Left ventricle myocardium superior (tissue), 1 donor: ENCODE results near the gene CCDC3. TPM values are rescaled to one million over a fixed set of nuclear protein-coding genes. Genes with fewer than 3 reads are reported as not detected.

ENCODE experiments used
- ATAC-seq: fragments of 200-7000 bp; cut with Tn5 transposase; one replicate; pipeline ENCODE4 v1.9.1; 2020; ENCODE audit warnings: mild to moderate bottlenecking, moderate library complexity
- DNase-seq: peaks from one replicate; pipeline ENCODE4 v3.0.0-alpha.2; 2020
- intact Hi-C: fragments of 100-400 bp; cut with micrococcal nuclease; formaldehyde crosslinking; loops from one replicate; pipeline ENCODE4 v1.11.0; 2022
- total RNA-seq: library from RNA; stranded (reverse); fragmentation: NEBNext Ultra II Directional; extraction: Animal tissue kit (Norgen Biotek cat#: 25700); gene quantifications from one replicate; pipeline ENCODE4 v1.2.1, GENCODE V29; 2021
- donor health status: DM: no; HTN: yes; CAD: no; lungs with severe emphysema.

Gene CCDC3
- total RNA-seq, 1 donor from 2014 or later: 2.4 TPM

DNA sequence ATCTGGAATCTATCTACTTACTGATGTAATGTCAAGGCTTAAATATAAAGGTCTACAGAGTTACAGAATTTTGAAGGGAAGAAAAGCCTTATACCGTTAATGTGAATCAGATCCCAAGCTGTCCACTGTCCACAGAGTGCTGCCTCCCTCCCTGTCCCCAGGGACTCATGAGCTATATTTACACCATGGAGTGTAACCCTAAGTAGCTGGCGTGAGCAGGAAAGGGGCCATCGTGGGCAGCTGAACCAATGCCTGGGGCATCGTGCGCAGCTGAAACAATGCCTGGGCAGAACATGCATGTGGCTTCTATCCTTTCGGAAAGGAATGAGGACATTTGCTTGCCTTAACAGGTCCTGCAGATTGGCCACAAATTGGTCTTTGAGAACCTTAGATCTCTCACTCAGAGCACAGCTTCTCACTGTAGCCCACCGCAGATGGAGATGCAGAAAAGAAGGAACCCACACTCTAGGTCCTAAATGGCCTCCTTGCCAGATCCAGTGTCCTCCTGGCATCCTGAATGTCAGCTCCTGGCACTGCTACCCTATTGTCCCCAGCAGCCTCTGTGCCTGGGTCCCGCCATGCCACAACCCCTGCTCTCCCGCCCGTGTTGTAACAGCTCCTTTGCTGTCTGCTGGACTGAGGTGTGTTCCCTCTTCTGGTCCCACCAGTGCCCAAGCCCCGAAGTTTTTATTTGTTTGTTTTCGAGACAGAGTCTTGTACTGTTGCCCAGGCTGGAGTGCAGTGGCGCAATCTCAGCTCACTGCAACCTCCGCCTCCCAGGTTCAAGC is 30.3 kb downstream of the CCDC3 start:
- intact Hi-C loops: no loop called here
- no peak for DNase-seq
- ATAC-seq: peak; percentile 27

DNA sequence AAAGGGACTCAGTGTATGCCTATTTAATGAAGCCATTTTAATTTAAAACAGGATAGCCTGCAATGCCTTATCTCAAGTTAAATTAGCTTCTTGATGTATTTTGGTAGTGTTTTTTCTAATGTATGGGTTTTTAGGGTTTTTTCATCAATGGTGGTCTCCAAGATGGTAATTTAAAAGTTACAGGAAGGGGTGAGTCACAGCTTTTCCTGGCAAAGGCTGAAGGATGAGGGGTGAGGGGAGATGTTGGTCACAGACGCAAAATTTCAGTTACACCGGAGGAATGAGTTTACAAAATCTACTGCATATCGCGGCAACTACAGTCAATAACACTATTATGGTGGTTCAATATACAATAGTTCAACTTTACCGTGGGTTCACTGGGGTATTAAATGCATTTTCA is 31.6 kb downstream of the CCDC3 start:
- DNase-seq (no peak), ATAC-seq (no peak)
- intact Hi-C loops: no loop called here

DNA sequence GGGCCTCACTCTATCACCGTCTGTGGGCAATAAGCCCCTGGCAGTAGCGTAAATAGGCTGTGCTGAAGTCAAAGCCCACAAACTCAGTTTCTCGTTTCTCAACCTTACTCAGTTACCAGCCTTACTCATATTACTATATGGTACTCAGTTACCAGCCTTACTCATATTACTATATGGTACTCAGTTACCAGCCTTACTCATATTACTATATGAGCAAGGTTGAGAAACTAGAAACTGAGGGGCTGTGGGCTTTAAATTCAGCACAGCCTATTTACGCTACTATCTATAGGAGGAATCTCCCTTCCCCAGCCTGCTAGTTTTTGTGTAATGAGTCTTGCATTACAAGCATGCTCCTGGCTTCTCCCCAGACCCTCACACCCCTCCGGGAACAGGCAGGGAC is 35.4 kb downstream of the CCDC3 start:
- intact Hi-C loops: no loop called here
- ATAC-seq: no peak

DNA sequence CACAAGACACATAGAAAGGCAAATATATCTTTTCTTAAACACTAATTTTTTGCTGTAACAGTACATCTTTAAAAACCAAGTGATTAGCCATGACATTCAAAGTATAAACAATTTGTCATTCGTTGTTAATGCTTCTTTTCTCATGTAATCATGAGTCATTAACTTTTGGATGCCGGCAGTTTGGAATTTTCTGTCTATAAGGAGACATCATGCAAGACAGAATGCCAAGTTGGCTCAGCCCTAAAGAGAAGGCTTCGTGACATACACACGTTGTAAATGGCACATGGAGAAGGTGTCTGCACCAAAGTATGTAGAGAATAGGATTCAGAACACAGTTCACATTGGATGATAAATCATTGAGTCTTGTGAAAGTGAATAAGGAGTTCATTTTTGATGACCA is 35.9 kb downstream of the CCDC3 start:
- intact Hi-C loops: no loop called here
- ATAC-seq (no peak), DNase-seq (no peak)

More for the DNA sequence above, 35.4 kb downstream of the CCDC3 start:
- DNase-seq: no peak

DNA sequence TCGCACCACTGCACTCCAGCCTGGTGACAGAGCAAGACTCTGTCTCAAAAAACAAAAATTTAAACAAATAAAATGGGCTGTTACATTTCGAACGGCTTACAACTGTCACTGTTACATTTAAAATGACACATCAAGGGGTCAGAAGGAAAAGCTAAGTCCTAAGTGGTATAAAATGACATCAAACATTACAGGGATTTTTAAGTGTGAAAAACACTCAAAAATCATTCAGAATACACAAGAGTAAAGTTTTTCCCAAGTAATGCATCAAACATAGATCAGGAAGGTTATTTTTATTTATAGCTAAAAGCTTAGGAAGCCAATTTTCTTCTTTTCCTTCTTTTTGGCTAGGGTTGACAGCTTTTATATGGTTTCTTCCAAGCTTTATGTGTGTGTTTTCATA is 39.0 kb downstream of the CCDC3 start:
- intact Hi-C loops: no loop called here
- ATAC-seq: no peak
- no peak for DNase-seq

DNA sequence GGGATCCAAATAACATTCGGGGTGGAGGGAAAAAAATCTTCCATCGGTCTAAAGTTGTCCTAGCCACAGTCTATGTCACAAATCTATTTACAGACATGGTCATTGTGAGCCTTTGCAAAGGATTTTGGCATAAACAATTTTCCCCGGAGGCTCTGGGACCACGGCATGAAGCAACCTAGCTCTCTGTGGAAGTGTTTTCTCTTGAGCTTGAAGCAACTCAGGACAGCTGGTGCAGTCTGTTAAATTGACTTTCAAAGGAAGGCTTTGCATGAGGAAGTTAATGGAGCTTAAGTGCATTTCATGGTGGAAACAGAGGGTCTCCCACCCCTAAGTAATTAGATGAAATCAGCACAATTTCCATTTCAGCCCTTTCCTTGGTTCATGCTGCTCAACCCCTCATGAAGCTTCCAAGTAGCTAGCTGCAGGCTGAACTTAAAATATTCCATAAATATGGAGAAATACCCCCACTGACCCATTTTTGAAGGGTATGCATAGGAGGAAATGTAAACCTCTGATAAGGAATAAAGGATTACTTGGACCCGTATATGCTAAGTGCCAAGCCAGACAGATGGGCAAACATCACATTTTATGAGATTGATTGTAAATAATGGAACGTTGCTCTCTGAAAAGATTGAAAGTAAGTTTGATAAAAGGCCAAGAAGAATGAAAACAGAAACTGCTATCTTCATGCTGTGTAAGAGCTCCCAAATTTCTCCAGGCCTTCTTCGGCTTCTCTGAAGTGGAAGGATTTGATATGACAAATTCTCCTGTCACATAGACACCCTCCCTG is 39.9 kb downstream of the CCDC3 start:
- intact Hi-C loops: no loop called here
- ATAC-seq: peak; percentile 62
- no peak for DNase-seq

DNA sequence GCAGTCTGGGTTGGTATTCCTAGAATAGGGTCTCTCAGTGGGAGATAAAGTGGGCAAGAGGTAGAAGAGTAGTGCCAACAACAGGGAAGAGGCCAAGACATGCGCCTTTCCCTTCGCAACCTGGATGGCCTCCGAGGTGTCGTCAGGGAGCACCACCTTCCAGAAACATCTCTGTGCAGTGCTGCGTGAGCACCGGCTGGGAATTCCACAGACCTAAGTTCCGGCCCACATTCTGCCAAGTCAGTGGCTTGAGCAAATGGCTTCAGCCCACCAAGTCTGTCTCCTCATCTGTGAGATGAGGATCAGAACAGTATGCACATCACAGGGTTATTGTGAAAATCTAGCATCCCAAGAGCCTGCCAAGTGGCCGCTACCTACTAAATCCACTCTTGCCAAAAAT is 40.6 kb downstream of the CCDC3 start:
- DNase-seq (no peak), ATAC-seq (peak; percentile 55)
- intact Hi-C loops: no loop called here

DNA sequence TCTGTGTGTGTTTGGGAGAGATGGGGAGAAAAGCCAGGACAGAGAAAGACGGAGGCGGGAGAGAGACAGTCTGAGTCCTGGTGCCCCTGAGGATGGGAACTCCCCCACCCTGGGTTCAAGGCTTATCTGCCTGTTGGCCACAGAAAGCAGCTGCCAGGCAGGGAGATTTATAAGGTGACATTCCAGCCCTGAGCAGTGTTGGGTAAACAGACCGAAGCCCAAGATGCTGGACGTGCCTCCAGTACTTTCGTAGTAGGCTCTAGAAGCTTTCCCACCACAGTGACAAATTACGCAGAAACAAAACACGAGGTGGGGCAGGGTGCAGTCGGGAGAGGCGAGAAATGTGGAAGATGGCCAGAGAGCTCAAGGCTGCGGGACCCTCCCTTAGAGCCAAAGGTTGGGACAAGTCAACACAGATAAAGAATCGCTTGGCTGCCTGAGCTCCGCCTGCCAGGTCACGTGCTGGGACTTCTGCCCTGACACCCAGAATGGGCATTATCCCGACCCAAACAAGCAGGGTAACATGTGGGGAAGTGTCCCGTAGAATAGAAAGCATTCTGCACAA is 41.1 kb downstream of the CCDC3 start:
- DNase-seq: no peak
- intact Hi-C loops: no loop called here
- ATAC-seq: peak; percentile 60

DNA sequence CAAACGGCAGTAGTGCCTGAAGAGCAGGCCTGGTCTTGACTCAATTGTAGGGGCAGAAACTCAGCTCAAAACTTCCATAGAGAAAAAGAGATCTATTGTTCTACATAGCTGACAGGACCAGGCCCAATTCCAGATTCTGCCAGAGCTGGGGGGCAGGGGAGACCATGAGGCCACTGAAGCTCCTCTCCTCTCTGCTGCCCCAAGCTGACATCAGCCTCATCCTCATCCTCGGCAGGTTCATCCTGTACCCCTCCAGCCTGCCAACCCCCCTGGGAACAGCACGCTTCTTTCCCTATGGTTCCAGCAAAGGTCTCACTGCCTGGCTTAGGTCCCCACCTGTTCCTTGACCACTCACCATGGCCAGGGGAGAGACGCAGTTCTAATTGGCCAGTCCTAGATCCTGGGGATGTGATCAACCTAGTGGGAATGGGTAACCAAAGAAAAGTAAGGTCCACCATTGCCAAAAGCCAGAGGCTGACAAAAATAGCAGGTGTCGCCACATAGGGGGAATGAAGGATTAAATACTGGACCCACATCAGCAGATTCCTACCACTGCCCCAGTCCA is 42.9 kb downstream of the CCDC3 start:
- no peak for DNase-seq
- intact Hi-C loops: no loop called here
- ATAC-seq: no peak

DNA sequence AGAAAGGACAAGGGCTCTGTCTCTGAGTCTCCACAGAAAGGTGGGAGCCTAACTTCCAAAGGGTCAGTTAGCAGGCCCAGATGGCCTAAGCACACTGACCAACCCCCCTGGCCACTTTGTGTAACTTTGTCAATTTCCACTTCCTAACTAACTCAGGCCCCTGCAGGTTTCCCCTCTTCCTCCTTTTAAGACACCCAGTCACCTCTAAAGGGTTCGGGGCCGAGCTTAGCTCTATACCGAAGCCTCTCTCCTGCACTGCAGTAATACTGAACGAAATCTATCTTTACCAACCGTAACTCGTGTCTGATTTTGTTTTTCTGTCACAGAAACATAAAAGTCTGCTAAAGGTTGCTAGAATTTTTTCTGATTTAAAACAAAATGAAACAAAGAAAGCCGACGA is 44.4 kb downstream of the CCDC3 start:
- intact Hi-C loops: no loop called here
- DNase-seq: no peak
- no peak for ATAC-seq

DNA sequence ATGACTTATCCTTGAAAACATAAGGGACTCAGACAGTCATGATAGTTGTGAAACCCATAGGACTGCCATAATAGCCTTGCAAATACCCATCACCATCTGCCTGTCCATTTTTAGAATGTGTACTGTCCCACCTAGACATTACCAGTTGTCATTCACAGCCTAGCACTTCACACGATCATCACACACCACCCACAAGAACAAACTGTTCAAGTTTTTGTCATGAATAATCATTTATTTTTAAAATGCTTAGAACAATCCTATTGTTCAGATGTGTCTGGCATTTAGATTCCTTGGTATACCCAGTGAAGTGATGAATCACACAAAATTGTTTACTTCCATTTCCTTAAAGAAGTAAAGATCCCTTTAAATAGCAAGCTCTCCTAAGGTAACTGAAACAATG is 46.6 kb downstream of the CCDC3 start:
- DNase-seq (no peak), ATAC-seq (no peak)
- intact Hi-C loops: no loop called here

DNA sequence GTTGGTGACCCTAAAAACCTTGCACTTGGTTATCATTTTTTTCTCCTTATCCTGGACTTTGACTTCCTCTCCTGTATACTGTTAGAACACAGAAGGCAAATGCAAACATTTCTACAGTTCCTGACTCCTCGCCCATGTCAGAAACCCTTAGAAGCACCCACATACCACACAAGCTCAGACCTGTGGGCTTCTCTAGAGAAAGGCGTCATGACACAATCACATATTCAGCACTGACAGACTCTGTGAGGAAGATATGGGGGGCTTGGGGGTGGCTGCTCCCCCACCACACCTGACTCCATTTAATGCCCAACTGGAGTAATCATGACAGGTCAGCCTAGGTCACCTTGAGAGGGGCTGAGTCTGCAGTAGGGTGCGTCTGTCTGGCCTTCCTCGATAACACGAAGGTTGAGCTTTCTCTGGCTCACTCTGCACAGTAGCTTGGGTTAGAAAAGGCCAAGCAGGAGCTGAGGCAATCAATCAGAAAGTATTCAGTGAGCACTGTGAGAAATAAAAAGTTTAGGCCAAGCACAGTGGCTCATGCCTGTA is 50.9 kb downstream of the CCDC3 start:
- no peak for ATAC-seq
- no peak for DNase-seq
- intact Hi-C loops: no loop called here

DNA sequence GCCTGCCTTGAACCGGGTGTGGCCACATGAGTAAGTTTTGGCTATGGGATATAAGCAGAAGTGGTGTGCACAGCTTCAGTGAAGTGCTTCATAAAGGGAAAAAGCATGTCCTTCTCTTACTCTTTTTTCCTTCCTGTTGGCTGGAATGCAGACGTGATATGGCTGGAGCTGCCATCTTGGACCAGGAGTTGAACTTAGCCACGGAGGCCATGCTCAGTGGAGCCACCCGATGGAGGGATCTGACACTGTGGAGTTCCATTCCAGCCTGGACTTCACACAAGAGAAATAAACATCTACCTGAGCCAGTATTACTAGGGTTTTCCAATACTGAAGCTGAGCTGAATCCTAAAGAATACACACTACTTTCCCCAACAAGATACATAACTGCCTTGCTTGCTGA is 52.3 kb downstream of the CCDC3 start:
- intact Hi-C loops: no loop called here
- DNase-seq (no peak), ATAC-seq (no peak)

DNA sequence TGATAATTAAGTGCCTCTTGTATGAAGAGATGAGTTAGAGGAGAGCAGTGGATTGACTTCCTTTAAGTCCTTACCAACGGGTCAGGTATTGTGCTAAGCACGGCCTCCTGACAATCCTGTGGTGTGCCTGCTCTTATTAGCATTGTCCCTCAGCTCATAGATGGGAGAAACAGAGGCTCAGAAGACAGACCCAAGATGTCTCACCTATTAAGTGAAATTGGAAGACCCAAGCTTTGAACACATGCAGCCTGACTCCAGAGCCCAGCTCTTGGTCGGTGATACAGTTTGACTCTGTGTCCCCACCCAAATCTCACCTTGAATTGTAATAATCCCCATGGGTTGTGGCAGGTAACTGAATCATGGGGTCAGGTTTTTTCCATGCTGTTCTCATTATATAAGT is 53.8 kb downstream of the CCDC3 start:
- intact Hi-C loops: no loop called here
- ATAC-seq: no peak

DNA sequence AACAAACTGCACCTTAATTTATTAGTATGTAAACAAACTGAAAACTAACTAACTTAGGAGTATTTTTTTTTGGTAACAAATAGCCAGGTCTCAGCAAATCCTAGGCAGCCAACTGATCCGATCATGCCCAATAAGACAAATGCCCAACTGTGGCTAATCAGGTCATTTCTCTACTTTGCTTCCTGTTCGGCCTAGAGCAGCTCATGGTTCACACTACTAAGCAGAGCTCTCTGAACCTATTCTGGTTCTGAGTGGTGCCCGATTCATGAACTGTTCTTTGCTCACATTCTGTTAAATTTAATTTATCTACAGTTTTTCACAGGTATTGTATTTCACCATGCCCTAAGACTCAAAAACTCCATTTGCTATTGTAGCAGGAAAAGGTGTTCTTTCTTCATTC is 55.1 kb downstream of the CCDC3 start:
- ATAC-seq (no peak), DNase-seq (no peak)
- intact Hi-C loops: no loop called here

More for the DNA sequence above, 53.8 kb downstream of the CCDC3 start:
- no peak for DNase-seq

DNA sequence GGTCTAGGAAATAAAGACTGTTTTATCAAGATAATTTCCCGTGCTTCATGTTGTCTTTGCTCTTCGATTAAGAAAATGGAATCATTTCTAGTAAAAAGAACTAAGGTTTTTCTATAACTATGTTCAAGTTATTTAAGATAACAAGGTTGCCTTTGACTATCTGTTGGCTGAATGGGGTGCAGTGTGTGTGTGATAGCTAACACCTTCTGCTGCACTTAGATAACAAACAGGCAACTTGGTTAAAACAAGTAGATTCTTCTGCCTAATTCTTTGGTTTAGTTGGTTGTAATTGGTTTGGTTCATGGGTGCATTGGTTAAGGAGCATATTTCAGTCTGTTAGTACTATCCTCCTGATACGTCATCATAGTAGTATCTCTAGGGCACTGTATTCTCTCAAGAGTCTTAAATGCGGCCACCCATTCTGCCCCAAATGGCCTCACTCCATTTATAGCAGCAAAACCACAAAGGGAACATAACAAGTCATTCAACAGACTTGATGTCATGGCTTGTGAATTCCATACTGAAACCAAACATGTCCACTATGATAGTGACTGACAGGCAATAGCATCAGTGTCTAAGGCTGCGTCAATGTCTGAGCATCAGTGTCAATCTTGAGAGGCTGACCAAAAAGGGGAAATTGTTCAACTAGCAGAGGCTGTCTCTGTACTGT is 55.7 kb downstream of the CCDC3 start:
- ATAC-seq (no peak), DNase-seq (no peak)
- intact Hi-C loops: no loop called here

DNA sequence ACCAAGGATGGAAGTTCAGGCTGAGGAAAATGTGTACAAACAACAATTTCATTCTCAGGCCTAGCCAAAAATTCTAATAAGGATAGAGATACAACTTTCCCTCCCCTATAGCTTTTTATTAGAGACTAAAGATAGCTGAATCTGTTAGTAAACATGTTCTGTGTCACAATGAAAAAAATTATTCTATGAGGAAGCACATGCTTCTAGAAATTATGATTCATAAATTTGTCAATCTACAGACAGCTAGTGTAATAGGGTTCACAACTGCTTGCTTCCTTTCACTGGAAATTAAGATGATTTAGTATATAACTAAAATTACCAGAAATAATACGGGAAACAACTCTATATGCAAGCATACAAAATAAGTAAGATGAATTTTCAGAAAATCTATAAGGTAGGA is 56.6 kb downstream of the CCDC3 start:
- ATAC-seq (no peak), DNase-seq (no peak)
- intact Hi-C loops: no loop called here

DNA sequence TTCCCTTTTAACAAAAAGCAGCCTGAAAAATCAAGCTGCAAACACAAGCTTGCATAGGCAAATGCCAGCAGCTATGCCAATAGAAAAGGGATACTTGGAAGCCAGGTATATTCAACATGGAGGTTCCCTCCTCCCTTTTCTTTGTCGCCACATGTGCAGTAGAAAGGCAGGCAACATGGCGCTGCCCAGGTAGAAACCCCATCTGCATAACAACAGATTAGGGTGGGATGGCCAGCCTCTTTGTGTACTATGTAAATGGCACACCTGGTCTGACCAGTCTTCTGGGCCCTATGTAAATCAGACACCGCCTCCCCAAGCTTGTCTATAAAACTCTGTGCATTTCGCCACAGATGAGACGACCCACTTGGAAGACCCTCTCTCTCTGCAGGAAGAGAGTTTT is 58.1 kb downstream of the CCDC3 start:
- intact Hi-C loops: no loop called here
- DNase-seq: no peak
- ATAC-seq: no peak

DNA sequence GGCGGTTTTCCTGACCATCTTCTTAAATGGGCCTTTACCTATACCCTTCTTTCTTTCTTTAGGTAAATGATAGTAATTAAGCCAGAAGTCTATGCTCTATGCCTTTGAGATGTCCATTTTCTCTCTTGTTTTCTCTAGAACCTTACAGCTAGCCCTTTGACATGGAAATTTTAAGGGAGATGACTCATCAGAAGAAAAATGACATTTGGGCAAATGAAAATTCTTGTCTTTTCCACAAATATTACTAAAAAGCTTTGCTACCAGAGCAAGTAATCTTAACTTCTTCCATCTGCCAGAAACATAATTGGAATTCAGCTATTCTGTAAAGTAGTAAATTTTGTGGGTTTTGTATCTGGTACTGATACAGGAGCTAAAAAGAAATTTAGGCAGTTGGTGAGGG is 59.5 kb downstream of the CCDC3 start:
- DNase-seq (no peak), ATAC-seq (no peak)
- intact Hi-C loops: no loop called here
